Stromal cell of bone marrow (primary cell): Measurements from ENCODE around the gene TOGARAM2.

Experiments used
- DNase-seq: peaks from one replicate; pipeline ENCODE4 v3.0.0-alpha.2; 2012; ENCODE audit warnings: low read depth

TOGARAM2 gene

GRCh38 chr2:28981016-28981441, at the start of gene TOGARAM2:
Gene TOGARAM2, plus strand, starts transcription at chr2:28981298. Its CDS starts 13,537 bp downstream, at chr2:28994835.
- DNase-seq, result no peak

GRCh38 chr2:28934769-28935168, 46.3 kb upstream of the TOGARAM2 start:
- DNase-seq, result no peak

GRCh38 chr2:28941008-28941407, 40.1 kb upstream of the TOGARAM2 start:
- DNase-seq, result no peak

GRCh38 chr2:28944535-28945248, 36.4 kb upstream of the TOGARAM2 start:
- no peak for DNase-seq

- no peak for DNase-seq
Measured at GRCh38 chr2:28948160-28948559, 32.9 kb upstream of the TOGARAM2 start.

GRCh38 chr2:28949190-28949589, 31.9 kb upstream of the TOGARAM2 start:
- no peak for DNase-seq

GRCh38 chr2:28949617-28950305, 31.3 kb upstream of the TOGARAM2 start:
- DNase-seq, result no peak

GRCh38 chr2:28950941-28951630, 30.0 kb upstream of the TOGARAM2 start:
- DNase-seq, result no peak

- DNase-seq, result peak; percentile 11
Measured at GRCh38 chr2:28951910-28952835, 28.9 kb upstream of the TOGARAM2 start.

GRCh38 chr2:28952836-28953211, 28.3 kb upstream of the TOGARAM2 start:
- DNase-seq, result no peak

GRCh38 chr2:28955467-28955866, 25.6 kb upstream of the TOGARAM2 start:
- DNase-seq, result no peak

- DNase-seq, result no peak
Measured at GRCh38 chr2:28956415-28956826, 24.7 kb upstream of the TOGARAM2 start.

- DNase-seq, result no peak
Measured at GRCh38 chr2:28956890-28957289, 24.2 kb upstream of the TOGARAM2 start.

- DNase-seq, result peak; percentile 59
Measured at GRCh38 chr2:28958689-28959088, 22.4 kb upstream of the TOGARAM2 start.

- DNase-seq, result no peak
Measured at GRCh38 chr2:28960401-28960800, 20.7 kb upstream of the TOGARAM2 start.

- DNase-seq, result no peak
Measured at GRCh38 chr2:28962505-28962904, 18.6 kb upstream of the TOGARAM2 start.

- DNase-seq, result no peak
Measured at GRCh38 chr2:28970464-28971160, 10.5 kb upstream of the TOGARAM2 start.

GRCh38 chr2:28972778-28973335, 8.2 kb upstream of the TOGARAM2 start:
- no peak for DNase-seq

- DNase-seq, result no peak
Measured at GRCh38 chr2:28974252-28974651, 6.8 kb upstream of the TOGARAM2 start.

GRCh38 chr2:28975671-28976070, 5.4 kb upstream of the TOGARAM2 start:
- no peak for DNase-seq

GRCh38 chr2:28976584-28976983, 4.5 kb upstream of the TOGARAM2 start:
- DNase-seq, result no peak
